ENCODE data around the gene TMEM248. TPM values are rescaled to one million over a fixed set of nuclear protein-coding genes. Genes with fewer than 3 reads are reported as not detected.
"Not testable (repeated sequence)": the region's sequence is repeated elsewhere in the genome, so short reads cannot be mapped to it uniquely, and the experiment has no call there.

TMEM248 gene, protein sequence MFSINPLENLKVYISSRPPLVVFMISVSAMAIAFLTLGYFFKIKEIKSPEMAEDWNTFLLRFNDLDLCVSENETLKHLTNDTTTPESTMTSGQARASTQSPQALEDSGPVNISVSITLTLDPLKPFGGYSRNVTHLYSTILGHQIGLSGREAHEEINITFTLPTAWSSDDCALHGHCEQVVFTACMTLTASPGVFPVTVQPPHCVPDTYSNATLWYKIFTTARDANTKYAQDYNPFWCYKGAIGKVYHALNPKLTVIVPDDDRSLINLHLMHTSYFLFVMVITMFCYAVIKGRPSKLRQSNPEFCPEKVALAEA
- total RNA-seq, result 88.4 and 92.2 TPM in 2 replicates

DNA sequence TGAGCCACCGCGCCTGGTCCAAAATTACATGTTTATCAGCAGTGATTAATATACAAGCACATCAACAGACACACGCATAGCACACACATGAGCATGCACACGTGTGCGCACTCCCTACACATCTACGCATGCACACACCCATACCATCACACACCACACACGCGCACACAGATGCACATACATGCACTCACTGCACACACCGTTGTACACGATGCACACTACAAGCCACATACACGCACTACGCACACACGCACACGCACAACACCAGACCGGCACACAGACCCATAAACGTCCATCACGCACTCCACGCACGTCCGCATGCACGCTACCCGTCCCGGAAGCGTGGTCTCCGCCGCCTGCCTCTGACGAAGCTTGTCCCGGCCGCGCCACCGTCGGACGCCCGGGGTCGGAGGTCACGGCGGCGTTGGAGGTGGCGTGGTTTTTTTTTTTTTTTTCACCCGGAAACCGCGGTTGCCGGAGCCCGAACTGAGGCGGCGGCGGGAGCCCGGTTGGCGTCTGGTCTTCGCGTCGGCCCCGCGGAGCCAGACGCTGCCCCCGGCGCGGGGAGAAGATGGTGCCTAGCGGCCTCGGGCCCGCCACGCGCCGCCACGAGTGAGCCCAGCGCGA is at the start of gene TMEM248:
TMEM248 (plus strand) TSS at position 457 of the 627 bp plus-strand sequence. CDS start 20,641 bp downstream, outside the sequence.
- intact Hi-C loops (cut with micrococcal nuclease), result loop anchor here (1.0 to 2.0 kb wide), 4 partner anchors 77 to 328 kb away; partner anchors contain the start of gene RABGEF1
- peak within 1 kb of the TSS; percentile 97 for H3K4me3 Mint-ChIP-seq
- peaks cover 20% of the 10 kb centered on the region for H3K36me3 Mint-ChIP-seq (ENCODE audit: low read depth)
- H3K27ac Mint-ChIP-seq, result peak within 1 kb of the TSS; percentile 98
- H3K9me3 Mint-ChIP-seq, result no peaks in the 10 kb centered on the region
- H3K4me1 Mint-ChIP-seq, result peaks cover 21% of the 10 kb centered on the region
- DNase-seq, result peak; percentile 98
- H3K27me3 Mint-ChIP-seq, result no peaks in the 10 kb centered on the region

DNA sequence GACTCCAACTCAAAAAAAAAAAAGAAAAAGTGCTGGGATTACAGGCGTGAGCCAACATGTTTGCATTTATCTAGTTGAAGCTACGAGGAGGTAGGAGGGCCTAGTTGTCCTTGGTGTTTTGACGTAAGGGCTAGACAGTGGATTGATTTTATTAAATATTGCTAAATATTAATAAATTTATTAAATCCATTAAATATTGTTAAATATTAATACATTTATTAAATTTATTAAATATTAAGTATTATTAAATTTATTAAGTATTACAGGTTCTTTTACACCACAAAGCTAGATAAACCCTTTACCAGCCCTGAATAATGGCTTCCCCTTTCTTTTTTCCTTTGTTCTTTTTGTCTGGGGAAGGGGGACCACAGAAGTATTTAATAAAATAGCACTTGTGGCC is 47.5 kb upstream of the TMEM248 start:
- H3K36me3 Mint-ChIP-seq (ENCODE audit: low read depth), result peaks cover 2% of the 10 kb centered on the region
- H3K9me3 Mint-ChIP-seq, result no peaks in the 10 kb centered on the region
- intact Hi-C loops (cut with micrococcal nuclease), result no loop called here
- DNase-seq, result no peak
- no peak overlapping the region for H3K4me3 Mint-ChIP-seq
- H3K4me1 Mint-ChIP-seq, result peaks cover 11% of the 10 kb centered on the region
- H3K27me3 Mint-ChIP-seq, result no peaks in the 10 kb centered on the region
- no peak overlapping the region for H3K27ac Mint-ChIP-seq

DNA sequence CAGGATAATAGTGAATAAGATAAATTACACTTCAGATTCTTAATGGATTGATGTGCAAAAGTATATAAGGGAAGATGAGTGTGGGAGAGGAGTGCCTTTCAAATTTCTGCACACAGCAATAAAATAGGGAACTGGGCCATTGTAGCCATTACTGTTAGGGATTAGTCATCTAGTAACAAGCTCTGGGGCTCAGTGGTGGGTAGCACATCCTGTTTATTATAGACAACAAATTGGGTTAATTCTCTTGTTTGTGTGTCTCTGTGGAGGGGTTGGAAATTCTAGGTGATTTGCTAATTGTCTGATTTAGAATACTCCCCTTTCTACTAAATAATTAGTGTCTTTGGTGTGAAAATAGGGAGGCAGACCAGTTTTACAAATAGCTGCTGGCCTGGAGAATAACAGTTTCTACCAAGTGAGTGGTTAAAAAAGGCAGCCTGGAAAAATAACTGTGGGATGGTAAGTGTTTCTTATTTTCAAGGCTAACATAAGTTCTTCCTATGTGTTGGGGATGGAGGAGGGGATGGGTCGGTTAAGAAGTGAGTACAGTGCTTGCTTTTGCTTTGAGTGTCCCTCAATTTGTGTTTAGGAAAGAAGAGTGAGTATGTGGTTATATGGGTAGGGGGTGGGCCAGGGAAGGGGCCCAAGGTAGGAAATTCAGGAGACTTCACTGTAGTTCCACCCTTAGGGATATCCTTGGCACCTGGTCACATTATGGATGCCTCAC is 43.3 kb upstream of the TMEM248 start:
- intact Hi-C loops (cut with micrococcal nuclease), result no loop called here
- Mint-ChIP-seq H3K27me3 (no peaks in the 10 kb centered on the region), H3K4me1 (peaks cover 11% of the 10 kb centered on the region), H3K27ac (peak overlapping the region; percentile 71), H3K36me3 (ENCODE audit: low read depth) (no peaks in the 10 kb centered on the region), H3K9me3 (no peaks in the 10 kb centered on the region), H3K4me3 (no peak overlapping the region)
- no peak for DNase-seq

DNA sequence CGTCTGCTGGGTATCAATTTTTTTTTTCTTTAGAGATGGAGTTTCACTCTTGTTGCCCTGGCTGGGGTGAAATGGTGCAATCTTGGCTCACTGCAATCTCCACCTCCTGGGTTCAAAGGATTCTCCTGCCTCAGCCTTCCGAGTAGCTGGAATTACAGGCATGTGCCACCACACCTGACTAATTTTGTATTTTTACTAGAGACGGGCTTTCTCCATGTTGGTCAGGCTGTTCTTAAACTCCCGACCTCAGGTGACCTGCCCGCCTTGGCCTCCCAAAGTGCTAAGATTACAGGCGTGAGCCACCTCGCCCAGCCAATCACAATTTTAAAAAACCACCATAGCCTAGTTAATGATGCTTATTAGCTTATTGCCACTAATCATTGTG is 42.7 kb upstream of the TMEM248 start:
- peaks cover 11% of the 10 kb centered on the region for H3K4me1 Mint-ChIP-seq
- H3K9me3 Mint-ChIP-seq; H3K4me3 Mint-ChIP-seq; H3K27me3 Mint-ChIP-seq; intact Hi-C loops (cut with micrococcal nuclease); H3K36me3 Mint-ChIP-seq (ENCODE audit: low read depth); DNase-seq: not testable (repeated sequence)
- H3K27ac Mint-ChIP-seq, result peak overlapping the region; percentile 71

DNA sequence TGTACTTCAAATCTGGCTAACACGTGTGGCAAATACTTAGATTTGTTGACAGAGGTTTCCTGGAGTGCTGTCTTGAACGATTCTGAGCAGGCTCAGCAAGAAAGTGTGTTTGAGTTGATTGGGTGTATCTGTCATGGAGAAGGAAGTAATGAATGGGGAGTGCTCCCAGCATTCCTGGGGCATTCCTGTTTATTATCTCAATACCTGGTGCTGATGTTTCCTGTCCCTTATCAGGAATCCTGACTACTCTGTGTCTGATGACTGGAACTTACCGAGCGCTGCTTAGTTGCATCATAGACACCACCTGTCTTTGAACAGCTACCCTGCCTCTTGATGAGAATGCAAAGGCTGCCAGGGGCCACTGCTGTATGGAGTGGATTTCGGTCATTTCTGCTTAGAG is 41.0 kb upstream of the TMEM248 start:
- no peak overlapping the region for H3K4me3 Mint-ChIP-seq
- H3K27ac Mint-ChIP-seq, result no peak overlapping the region
- intact Hi-C loops (cut with micrococcal nuclease), result loop anchor here (5.0 kb wide), 1 partner anchor 33 kb away; no protein-coding TSS in a partner anchor
- no peaks in the 10 kb centered on the region for H3K27me3 Mint-ChIP-seq
- DNase-seq, result no peak
- H3K9me3 Mint-ChIP-seq, result no peaks in the 10 kb centered on the region
- peaks cover 16% of the 10 kb centered on the region for H3K4me1 Mint-ChIP-seq
- H3K36me3 Mint-ChIP-seq (ENCODE audit: low read depth), result no peaks in the 10 kb centered on the region

DNA sequence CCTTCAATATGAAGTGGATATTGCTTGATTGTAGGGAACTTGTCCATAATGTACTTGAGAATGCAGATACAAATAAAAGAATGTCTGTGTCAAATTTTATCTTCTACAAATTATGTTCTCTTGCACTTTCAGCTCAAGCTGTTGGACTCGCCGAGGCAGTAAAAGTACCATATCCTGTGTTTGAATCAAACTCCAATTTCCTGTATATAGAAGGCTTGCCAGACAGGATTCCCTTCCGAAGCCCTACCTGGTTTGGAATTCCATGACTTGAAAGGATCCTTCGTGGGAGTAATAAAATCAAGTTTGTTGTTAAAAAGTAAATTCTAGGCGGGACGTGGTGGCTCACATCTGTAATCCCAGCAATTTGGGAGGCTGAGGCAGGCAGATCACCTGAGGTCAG is 40.4 kb upstream of the TMEM248 start:
- H3K27me3 Mint-ChIP-seq; DNase-seq; H3K36me3 Mint-ChIP-seq (ENCODE audit: low read depth); H3K4me3 Mint-ChIP-seq; H3K9me3 Mint-ChIP-seq; H3K27ac Mint-ChIP-seq: not testable (repeated sequence)
- intact Hi-C loops (cut with micrococcal nuclease), result loop anchor here (5.0 kb wide), 1 partner anchor 33 kb away; no protein-coding TSS in a partner anchor
- H3K4me1 Mint-ChIP-seq, result peaks cover 16% of the 10 kb centered on the region

DNA sequence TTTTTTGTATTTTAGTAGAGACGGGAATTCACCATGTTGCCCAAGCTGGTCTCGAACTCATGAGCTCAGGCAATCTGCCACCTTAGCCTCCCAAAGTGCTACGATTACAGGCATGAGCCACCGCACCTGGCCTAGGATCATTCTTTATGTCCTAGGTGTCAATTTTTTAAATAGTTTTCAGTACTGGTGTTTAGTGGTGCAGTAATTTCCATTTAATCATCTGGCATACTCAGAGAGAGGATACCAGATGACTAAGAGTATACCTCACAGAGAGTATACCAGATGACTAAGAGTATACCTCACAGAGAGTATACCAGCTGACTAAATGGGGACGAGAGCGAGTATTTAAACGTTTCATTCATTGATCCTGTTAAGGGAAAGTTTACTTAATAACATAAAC is 37.3 kb upstream of the TMEM248 start:
- peak overlapping the region; percentile 37 for H3K27ac Mint-ChIP-seq

DNA sequence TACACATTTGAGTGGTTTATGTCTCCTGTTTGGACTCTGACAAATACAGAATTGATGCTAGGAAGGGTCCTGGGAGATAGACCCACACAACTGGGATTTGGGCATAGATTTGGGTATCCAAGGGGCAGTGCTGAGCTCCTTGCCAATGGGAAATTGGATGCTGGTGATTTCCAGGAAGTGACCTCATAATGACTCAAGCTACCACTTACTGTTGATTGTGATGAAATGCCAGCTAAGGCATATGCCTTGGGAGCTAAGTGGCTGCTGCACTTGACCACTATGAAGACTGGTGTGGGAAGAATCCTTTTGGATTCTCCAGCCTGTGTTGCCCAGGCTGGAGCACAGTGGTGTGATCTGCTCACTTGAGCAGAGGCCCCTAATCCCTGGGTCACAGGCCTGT is 36.5 kb upstream of the TMEM248 start:
- H3K9me3 Mint-ChIP-seq; H3K36me3 Mint-ChIP-seq (ENCODE audit: low read depth); DNase-seq; H3K4me3 Mint-ChIP-seq; H3K27ac Mint-ChIP-seq; H3K27me3 Mint-ChIP-seq: not testable (repeated sequence)
- intact Hi-C loops (cut with micrococcal nuclease), result loop anchor here (5.0 kb wide), 1 partner anchor 37 kb away; no protein-coding TSS in a partner anchor
- peaks cover 14% of the 10 kb centered on the region for H3K4me1 Mint-ChIP-seq

More for the DNA sequence above, 37.3 kb upstream of the TMEM248 start:
- no peaks in the 10 kb centered on the region for H3K9me3 Mint-ChIP-seq
- H3K4me3 Mint-ChIP-seq, result no peak overlapping the region
- H3K27me3 Mint-ChIP-seq, result no peaks in the 10 kb centered on the region
- no peak for DNase-seq
- intact Hi-C loops (cut with micrococcal nuclease), result loop anchor here (5.0 kb wide), 1 partner anchor 36 kb away; no protein-coding TSS in a partner anchor
- H3K36me3 Mint-ChIP-seq (ENCODE audit: low read depth), result peaks cover 2% of the 10 kb centered on the region
- H3K4me1 Mint-ChIP-seq, result peaks cover 14% of the 10 kb centered on the region

DNA sequence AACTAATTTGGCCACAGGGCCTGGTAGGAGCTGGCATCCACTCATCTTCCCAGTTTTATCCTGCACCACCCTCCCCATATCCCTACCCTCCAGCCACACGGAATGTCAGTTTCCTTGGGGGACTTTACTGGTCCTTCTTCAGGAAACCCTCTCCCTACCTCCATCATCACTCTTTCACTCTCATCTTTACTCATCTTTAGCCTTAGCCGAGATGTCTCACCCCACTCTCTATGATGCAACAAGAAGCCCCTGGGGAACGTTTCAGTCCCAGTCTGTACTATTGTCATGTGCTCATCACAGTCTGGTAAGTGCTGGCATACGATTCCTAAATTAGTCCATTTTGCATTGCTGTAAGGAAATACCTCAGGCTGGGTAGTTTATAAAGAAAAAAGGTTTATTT is 34.9 kb upstream of the TMEM248 start:
- Mint-ChIP-seq H3K27ac (peak overlapping the region; percentile 42), H3K4me1 (peaks cover 14% of the 10 kb centered on the region), H3K27me3 (no peaks in the 10 kb centered on the region), H3K4me3 (no peak overlapping the region), H3K9me3 (no peaks in the 10 kb centered on the region), H3K36me3 (ENCODE audit: low read depth) (peaks cover 2% of the 10 kb centered on the region)
- DNase-seq, result no peak
- intact Hi-C loops (cut with micrococcal nuclease), result loop anchor here (2.0 kb wide), 1 partner anchor 25 kb away; no protein-coding TSS in a partner anchor

DNA sequence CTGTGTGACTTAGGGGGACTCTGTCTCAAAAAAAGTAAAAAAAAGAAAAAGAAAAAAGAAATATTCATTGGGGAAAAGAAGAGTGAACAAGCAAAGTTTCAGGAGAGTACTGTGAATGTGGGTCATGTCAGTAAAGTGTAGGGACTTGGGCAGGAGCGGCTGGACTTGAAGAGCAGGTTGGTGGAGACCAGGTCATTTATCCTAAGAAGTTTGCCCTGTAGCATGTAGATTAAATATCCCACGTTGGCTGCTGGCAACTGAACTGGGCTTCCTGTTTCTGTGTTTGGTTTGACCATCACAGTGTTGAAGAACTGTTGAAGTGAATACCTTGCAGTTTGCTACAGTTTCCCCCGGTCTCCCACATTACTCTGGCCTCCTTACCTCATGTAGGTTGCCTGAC is 32.8 kb upstream of the TMEM248 start:
- H3K36me3 Mint-ChIP-seq (ENCODE audit: low read depth); H3K4me3 Mint-ChIP-seq; H3K27me3 Mint-ChIP-seq; DNase-seq; H3K9me3 Mint-ChIP-seq; intact Hi-C loops (cut with micrococcal nuclease); H3K27ac Mint-ChIP-seq: not testable (repeated sequence)
- peaks cover 14% of the 10 kb centered on the region for H3K4me1 Mint-ChIP-seq

DNA sequence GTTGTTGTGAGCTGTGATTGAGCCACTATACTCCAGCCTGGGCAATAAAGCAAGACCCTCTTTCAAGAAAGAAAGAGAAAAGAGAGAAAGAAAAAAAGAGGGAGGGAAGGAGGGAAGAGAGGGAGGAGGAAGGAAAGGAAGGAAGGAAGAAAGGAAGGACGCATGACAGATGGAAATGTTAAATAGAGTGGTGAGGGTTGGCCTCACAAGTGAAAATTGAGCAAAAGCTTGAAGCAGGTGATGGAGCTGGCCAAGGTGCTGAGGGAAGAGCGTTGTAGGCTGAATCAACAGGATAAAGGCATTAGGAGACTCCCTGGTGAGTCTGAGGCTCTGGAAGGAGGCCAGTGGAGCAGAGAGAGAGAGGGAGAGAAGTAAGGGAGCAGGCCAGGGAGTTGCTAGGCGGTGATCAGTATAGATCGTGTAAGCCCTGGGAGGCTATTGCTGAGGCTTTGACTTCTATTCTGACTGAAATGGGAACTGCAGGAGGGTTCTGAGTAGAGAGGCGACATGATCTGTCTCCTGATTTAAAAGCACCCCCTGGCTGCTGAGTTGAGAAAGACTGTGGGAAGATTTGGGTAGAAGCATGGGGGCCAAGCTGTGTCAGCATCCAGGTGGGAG is 26.5 kb upstream of the TMEM248 start:
- Mint-ChIP-seq H3K27me3 (no peaks in the 10 kb centered on the region), H3K36me3 (ENCODE audit: low read depth) (no peaks in the 10 kb centered on the region), H3K4me3 (no peak overlapping the region), H3K27ac (no peak overlapping the region), H3K4me1 (no peaks in the 10 kb centered on the region), H3K9me3 (no peaks in the 10 kb centered on the region)
- intact Hi-C loops (cut with micrococcal nuclease), result loop anchor here (1.0 kb wide), 1 partner anchor 57 kb away; no protein-coding TSS in a partner anchor
- peak; percentile 62 for DNase-seq

DNA sequence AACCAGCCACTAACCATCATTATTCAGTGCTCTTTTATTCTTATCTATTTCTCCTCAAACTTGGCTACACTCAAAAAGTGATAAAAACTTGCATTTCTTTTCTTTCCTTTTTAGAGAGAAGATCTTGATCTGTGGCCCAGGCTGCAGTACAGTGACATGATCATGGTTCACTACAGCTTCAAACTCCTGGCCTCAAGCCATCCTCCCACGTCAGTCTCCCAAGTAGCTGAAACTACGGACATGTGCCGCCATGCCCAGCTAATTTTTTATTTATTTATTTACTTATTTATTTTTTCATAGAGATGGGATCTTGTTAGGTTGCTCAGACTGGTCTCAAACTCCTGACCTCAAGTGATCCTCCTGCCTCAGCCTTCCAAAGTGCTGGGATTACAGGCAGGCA is 24.6 kb upstream of the TMEM248 start:
- Mint-ChIP-seq H3K9me3 (no peaks in the 10 kb centered on the region), H3K4me3 (no peak overlapping the region), H3K27ac (no peak overlapping the region), H3K4me1 (no peaks in the 10 kb centered on the region), H3K36me3 (ENCODE audit: low read depth) (no peaks in the 10 kb centered on the region), H3K27me3 (no peaks in the 10 kb centered on the region)
- DNase-seq, result no peak
- intact Hi-C loops (cut with micrococcal nuclease), result no loop called here

DNA sequence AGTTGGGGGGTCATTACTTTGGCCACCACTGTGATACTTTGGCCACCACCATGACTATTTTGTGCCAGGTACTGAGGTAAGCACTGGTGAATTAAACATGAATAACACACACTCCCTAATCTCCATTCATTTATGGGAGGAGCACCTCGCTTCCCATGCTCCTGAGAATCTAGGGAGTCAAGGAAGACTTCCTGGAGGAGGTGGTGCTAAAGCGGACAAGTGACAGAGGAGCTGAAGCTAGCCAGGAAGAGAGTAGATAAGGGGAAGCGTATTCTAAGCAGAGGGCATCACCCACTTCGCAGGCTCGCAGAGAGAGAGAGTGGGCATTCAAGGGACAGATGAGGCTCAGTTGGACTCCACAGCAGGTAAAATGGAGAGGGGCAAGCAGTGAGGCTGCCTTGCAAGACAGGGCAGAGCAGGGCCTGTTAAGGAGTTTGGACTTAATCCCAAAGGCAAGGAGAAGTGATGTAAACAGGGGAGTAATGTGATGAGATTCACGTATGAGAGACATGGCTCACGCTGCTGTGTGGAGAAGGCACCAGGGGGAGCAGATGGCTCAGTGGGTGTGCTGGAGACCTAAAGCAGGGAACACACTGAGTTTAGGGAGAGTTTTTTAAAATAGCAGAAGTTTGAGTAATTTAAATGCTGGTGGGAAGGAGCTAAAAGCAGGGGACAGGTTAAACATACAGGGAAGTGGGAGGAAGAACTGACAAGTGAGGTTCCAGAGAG is 21.3 kb upstream of the TMEM248 start:
- intact Hi-C loops (cut with micrococcal nuclease), result no loop called here
- Mint-ChIP-seq H3K36me3 (ENCODE audit: low read depth) (no peaks in the 10 kb centered on the region), H3K4me1 (no peaks in the 10 kb centered on the region)

More for the DNA sequence above, 21.3 kb upstream of the TMEM248 start:
- Mint-ChIP-seq H3K4me3 (no peak overlapping the region), H3K9me3 (no peaks in the 10 kb centered on the region), H3K27me3 (no peaks in the 10 kb centered on the region), H3K27ac (no peak overlapping the region)
- DNase-seq, result no peak
